HG02798 (cell line): ENCODE data around the gene ITGA6.

ENCODE experiments used
- ATAC-seq: cut with Tn5 transposase; IDR thresholded peaks from one replicate; pipeline ENCODE4 v1.9.1; 2021; ENCODE audit warnings: mild to moderate bottlenecking; ENCODE audit not compliant: unreplicated experiment, poor library complexity

Gene ITGA6

GRCh38 chr2:172427256-172427989 is at the start of gene ITGA6:
ITGA6 (plus strand) TSS chr2:172427586.
- no peak for ATAC-seq

- ATAC-seq: no peak
Observed at GRCh38 chr2:172380436-172381274, 46.7 kb upstream of the ITGA6 start.

- no peak for ATAC-seq
Observed at GRCh38 chr2:172381275-172382027, 45.9 kb upstream of the ITGA6 start.

- ATAC-seq: no peak
Observed at GRCh38 chr2:172387361-172387760, 40.0 kb upstream of the ITGA6 start.

GRCh38 chr2:172389685-172390339 is 37.6 kb upstream of the ITGA6 start:
- no peak for ATAC-seq

- ATAC-seq: no peak
Observed at GRCh38 chr2:172394002-172394401, 33.4 kb upstream of the ITGA6 start.

- ATAC-seq: no peak
Observed at GRCh38 chr2:172395503-172395902, 31.9 kb upstream of the ITGA6 start.

- ATAC-seq: no peak
Observed at GRCh38 chr2:172397148-172397834, 30.1 kb upstream of the ITGA6 start.

GRCh38 chr2:172398440-172398839 is 28.9 kb upstream of the ITGA6 start:
- no peak for ATAC-seq

GRCh38 chr2:172399765-172400164 is 27.6 kb upstream of the ITGA6 start:
- ATAC-seq: no peak

GRCh38 chr2:172402198-172402597 is 25.2 kb upstream of the ITGA6 start:
- ATAC-seq: no peak

- no peak for ATAC-seq
Observed at GRCh38 chr2:172403402-172403801, 24.0 kb upstream of the ITGA6 start.

- no peak for ATAC-seq
Observed at GRCh38 chr2:172403881-172404468, 23.4 kb upstream of the ITGA6 start.

- ATAC-seq: no peak
Observed at GRCh38 chr2:172404824-172405223, 22.6 kb upstream of the ITGA6 start.

GRCh38 chr2:172405673-172406072 is 21.7 kb upstream of the ITGA6 start:
- ATAC-seq: no peak

- no peak for ATAC-seq
Observed at GRCh38 chr2:172408143-172408766, 19.1 kb upstream of the ITGA6 start.

- no peak for ATAC-seq
Observed at GRCh38 chr2:172409042-172409441, 18.3 kb upstream of the ITGA6 start.

GRCh38 chr2:172412984-172413492 is 14.3 kb upstream of the ITGA6 start:
- no peak for ATAC-seq
